Left lung (tissue), 10 donors: Measurements from ENCODE around the gene CFAP97D2. TPM values are rescaled to one million over a fixed set of nuclear protein-coding genes. Genes with fewer than 3 reads are reported as not detected.
A peak's percentile ranks its signal among the peaks of the same experiment; 100 is the strongest.

Source experiments
- ATAC-seq: fragments of 200-7000 bp; cut with Tn5 transposase; one replicate; pipeline ENCODE4 v1.9.1; 2020; ENCODE audit warnings: moderate library complexity
- DNase-seq, 4 donors: peaks; one replicate each; pipeline ENCODE4 v3.0.0-alpha.2; 2013 to 2020
- H3K27ac ChIP-seq, 2 donors: fragments of 200-600 bp; sonication (generic) in 1 of 2; one replicate each; pipeline versions ENCODE4 v1.5.0 to v1.8.0; 2020 to 2021
- H3K27me3 ChIP-seq, 2 donors: fragments of 200-600 bp; sonication (generic) in 1 of 2; one replicate each; pipeline versions ENCODE4 v1.5.0 to v1.8.0; 2020 to 2021
- H3K36me3 ChIP-seq, 2 donors: fragments of 200-600 bp; sonication (generic) in 1 of 2; one replicate each; pipeline versions ENCODE4 v1.5.0 to v1.8.0; 2020 to 2021
- H3K4me1 ChIP-seq, 2 donors: fragments of 200-600 bp; one replicate each; pipeline ENCODE4 v1.8.0; 2021
- H3K4me3 ChIP-seq, 2 donors: fragments of 200-600 bp; sonication (generic) in 1 of 2; one replicate each; pipeline versions ENCODE4 v1.5.0 to v1.8.0; 2020 to 2021; ENCODE audit warnings: mild to moderate bottlenecking in 1 of 2
- H3K9me3 ChIP-seq, 2 donors: fragments of 200-600 bp; sonication (generic) in 1 of 2; one replicate each; pipeline versions ENCODE4 v1.5.0 to v1.8.0; 2020 to 2021
- intact Hi-C, 2 donors: fragments of 100-400 bp; cut with DNase I; formaldehyde crosslinking; loops; one replicate each; pipeline versions ENCODE4 v1.11.2 to v1.14.2; 2022
- polyA plus RNA-seq, 6 donors: library from polyadenylated mRNA; unstranded; fragments of 120-200 nt; gene quantifications; one replicate each; pipeline ENCODE4 v1.2.1, GENCODE V29; 2013; ENCODE audit not compliant: insufficient read length in 6 of 6
- total RNA-seq, 2 donors: library from RNA; stranded (reverse); fragmentation: NEBNext Ultra II Directional; extraction: Animal tissue kit (Norgen Biotek cat#: 25700); gene quantifications; one replicate each; pipeline ENCODE4 v1.2.1, GENCODE V29; 2021
- TF ChIP-seq, protein P1 (sequence below), 2 donors: fragments of 200-600 bp; sonication (generic) in 1 of 2; IDR thresholded peaks; one replicate each; pipeline versions ENCODE4 v1.5.0 to v1.8.0; 2021; ENCODE audit warnings: antibody characterized with exemption in 2 of 2
- donor health status: DM: no; HTN: yes; CAD: no.
- donor health status: DM: no; HTN: no; CAD: no.

CFAP97D2 gene
- total and polyA plus RNA-seq, 8 donors = 0.23 to 2.1 (median 1.0) TPM; not detected in 1

GRCh38 chr13:114141261-114141996 lies 37.6 kb upstream of the CFAP97D2 start:
- intact Hi-C loops = no loop called here
- ATAC-seq (no peak), DNase-seq (no peak)
- TF ChIP-seq, protein P1, sequence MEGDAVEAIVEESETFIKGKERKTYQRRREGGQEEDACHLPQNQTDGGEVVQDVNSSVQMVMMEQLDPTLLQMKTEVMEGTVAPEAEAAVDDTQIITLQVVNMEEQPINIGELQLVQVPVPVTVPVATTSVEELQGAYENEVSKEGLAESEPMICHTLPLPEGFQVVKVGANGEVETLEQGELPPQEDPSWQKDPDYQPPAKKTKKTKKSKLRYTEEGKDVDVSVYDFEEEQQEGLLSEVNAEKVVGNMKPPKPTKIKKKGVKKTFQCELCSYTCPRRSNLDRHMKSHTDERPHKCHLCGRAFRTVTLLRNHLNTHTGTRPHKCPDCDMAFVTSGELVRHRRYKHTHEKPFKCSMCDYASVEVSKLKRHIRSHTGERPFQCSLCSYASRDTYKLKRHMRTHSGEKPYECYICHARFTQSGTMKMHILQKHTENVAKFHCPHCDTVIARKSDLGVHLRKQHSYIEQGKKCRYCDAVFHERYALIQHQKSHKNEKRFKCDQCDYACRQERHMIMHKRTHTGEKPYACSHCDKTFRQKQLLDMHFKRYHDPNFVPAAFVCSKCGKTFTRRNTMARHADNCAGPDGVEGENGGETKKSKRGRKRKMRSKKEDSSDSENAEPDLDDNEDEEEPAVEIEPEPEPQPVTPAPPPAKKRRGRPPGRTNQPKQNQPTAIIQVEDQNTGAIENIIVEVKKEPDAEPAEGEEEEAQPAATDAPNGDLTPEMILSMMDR (IDR thresholded peaks at IDR 0.05) = no peak
- Histone ChIP-seq H3K4me3 (no peak overlapping the region), H3K27ac (no peak overlapping the region), H3K27me3 (peaks cover 0 to 11% of the 10 kb centered on the region in 2 donors), H3K4me1 (peaks cover 5 to 20% of the 10 kb centered on the region in 2 donors), H3K9me3 (no peaks in the 10 kb centered on the region), H3K36me3 (no peaks in the 10 kb centered on the region)

- DNase-seq = no peak
- H3K9me3 ChIP-seq = no peaks in the 10 kb centered on the region
- TF ChIP-seq, protein P1 (IDR thresholded peaks at IDR 0.05) = no peak
- peaks cover 5 to 20% of the 10 kb centered on the region in 2 donors for H3K4me1 ChIP-seq
- H3K27ac ChIP-seq = no peak overlapping the region
- no peaks in the 10 kb centered on the region for H3K36me3 ChIP-seq
- ATAC-seq = no peak
- peaks cover 0 to 11% of the 10 kb centered on the region in 2 donors for H3K27me3 ChIP-seq
- no peak overlapping the region for H3K4me3 ChIP-seq
- intact Hi-C loops = no loop called here
Observed at GRCh38 chr13:114142137-114142550, 36.9 kb upstream of the CFAP97D2 start.

GRCh38 chr13:114142640-114143490 lies 36.2 kb upstream of the CFAP97D2 start:
- Histone ChIP-seq H3K4me3 (no peak overlapping the region), H3K27me3 (peaks cover 0 to 11% of the 10 kb centered on the region in 2 donors), H3K36me3 (no peaks in the 10 kb centered on the region), H3K27ac (peak overlapping the region in 1 of 2 donors; percentile 16), H3K9me3 (no peaks in the 10 kb centered on the region), H3K4me1 (peaks cover 5 to 21% of the 10 kb centered on the region in 2 donors)
- DNase-seq (peak in 2 of 4 donors; percentile 62 to 75), ATAC-seq (peak; percentile 66)
- TF ChIP-seq, protein P1 (IDR thresholded peaks at IDR 0.05) = no peak
- intact Hi-C loops = no loop called here

- Histone ChIP-seq H3K27ac (no peak overlapping the region), H3K36me3 (no peaks in the 10 kb centered on the region), H3K4me3 (no peak overlapping the region), H3K4me1 (peaks cover 5 to 29% of the 10 kb centered on the region in 2 donors), H3K9me3 (no peaks in the 10 kb centered on the region), H3K27me3 (peaks cover 0 to 11% of the 10 kb centered on the region in 2 donors)
- intact Hi-C loops = no loop called here
- DNase-seq (peak in 1 of 4 donors; percentile 52), ATAC-seq (no peak)
- TF ChIP-seq, protein P1 (IDR thresholded peaks at IDR 0.05) = no peak
Observed at GRCh38 chr13:114143806-114144605, 35.1 kb upstream of the CFAP97D2 start.
